ENCODE results near the gene ERVV-1.

GRCh38 chr19:52991484-52991883 is 22.2 kb upstream of the ERVV-1 start:
- TF ChIP-seq CTCF (IDR thresholded peaks at IDR 0.05; ENCODE audit: borderline replicate concordance, extremely low read depth, low read length, poor library complexity, severe bottlenecking) (no peak), EZH2 (IDR thresholded peaks at IDR 0.05; ENCODE audit: borderline replicate concordance, low read depth, low read length, severe bottlenecking) (no peak)

Data from DND-41 (cell line).